DMS79 treated with DMSO at 0.1 percent for 48 hours (cell line): Measurements from ENCODE around the gene AMIGO3.
"Not testable (repeated sequence)": the region's sequence is repeated elsewhere in the genome, so short reads cannot be mapped to it uniquely, and the experiment has no call there.

Experiments used
- DNase-seq: peaks from one replicate; lab custom pipeline; 2025; lab: John Stamatoyannopoulos, UW

Gene AMIGO3

GRCh38 chr3:49709852-49710251 is 9.6 kb downstream of the AMIGO3 start:
- DNase-seq: no peak

DNA sequence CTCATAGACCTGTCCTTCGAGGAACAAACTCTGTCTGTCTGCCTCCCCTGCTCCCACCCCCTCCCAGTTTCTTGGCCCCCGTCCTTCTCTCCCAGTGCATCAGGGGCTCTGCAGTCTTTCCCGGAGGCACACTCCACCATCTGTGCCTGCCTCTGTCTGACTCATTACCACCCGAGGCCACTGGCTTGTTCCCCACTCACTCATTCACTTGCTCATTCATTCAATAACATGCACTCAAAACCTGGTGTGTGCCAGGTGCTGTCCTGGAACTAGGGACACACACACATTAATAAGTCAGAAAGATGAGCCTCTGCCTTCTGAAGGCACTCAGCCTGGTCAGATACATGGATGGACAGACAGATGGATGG is 12.4 kb downstream of the AMIGO3 start:
- no peak for DNase-seq

DNA sequence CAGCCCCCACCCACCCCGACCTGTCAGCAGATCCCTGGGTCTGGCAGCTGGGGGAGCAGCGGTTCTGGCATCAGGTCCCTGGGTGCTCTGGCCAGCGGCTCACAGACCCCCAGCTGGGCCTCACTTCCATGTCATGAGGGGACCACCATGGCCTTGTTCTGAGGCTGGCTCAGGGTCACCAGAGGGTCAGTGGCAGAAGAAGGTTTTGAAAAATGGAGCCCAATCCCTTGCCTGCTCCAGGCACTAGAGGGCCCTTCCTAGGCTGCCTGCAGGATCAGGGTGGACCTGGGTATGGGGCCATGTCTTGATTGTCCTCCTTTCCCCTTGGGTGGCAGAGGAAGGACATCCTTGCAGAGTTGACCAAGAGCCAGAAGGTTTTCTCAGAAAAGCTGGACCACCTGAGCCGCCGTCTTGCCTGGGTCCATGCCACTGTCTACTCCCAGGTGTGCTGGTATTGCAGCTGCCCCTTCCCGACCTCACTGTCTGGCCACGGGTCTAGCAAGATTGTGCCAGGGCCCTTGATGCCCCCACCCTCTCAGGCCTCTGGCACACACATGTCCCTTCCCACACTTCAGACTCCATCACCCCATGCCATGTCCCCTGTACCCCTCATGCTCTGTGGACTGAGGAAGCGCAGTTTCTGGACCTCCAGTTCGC is 12.9 kb downstream of the AMIGO3 start:
- DNase-seq: no peak

DNA sequence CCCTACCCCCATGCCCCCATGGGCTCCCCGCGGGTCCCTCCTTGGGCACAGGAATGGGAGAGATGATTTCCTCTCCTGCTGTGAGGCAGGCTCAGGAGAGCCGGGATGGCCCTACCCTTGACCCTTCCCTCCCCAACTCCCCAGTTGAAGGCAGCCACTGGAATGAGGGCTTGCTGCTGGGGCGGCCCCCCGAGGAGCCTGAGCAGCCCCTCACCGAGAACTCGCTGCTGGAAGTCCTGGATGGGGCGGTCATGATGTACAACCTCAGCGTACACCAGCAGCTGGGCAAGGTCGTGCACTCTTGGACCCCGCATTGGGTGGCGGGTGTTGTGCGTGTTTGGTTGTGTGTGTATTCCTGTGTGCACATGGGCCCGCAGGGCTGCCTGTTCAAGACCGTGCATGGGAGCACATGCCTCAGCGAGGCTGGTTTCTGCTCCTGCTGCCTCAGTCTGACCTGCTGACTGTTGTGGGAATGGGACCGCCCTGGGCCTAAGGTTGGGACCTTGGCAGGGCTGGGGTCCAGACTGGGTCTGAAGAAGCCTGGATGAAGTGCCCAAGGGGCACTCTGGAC is 14.0 kb downstream of the AMIGO3 start:
- no peak for DNase-seq

DNA sequence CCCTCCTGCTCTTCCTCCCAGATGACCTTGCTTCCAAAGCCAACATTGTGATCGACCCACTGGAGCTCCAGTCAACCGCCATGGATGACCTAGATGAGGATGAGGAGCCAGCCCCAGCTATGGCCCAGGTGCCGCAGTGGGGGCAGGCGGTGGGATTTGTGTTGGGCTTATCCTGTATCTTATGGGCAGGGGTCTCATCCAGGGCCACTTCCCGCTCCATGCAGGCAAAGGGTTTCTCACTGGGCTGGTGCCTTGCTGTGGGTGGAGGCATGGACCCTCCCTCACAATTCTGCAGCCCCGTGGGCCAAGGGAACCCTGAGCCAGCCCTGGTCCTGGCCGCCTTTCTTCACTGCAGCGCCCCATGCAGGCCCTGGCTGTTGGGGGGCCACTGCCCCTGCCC is 14.9 kb downstream of the AMIGO3 start:
- no peak for DNase-seq

- no peak for DNase-seq
These were observed 15.5 kb downstream of the AMIGO3 start for GRCh38 chr3:49703956-49704355.

DNA sequence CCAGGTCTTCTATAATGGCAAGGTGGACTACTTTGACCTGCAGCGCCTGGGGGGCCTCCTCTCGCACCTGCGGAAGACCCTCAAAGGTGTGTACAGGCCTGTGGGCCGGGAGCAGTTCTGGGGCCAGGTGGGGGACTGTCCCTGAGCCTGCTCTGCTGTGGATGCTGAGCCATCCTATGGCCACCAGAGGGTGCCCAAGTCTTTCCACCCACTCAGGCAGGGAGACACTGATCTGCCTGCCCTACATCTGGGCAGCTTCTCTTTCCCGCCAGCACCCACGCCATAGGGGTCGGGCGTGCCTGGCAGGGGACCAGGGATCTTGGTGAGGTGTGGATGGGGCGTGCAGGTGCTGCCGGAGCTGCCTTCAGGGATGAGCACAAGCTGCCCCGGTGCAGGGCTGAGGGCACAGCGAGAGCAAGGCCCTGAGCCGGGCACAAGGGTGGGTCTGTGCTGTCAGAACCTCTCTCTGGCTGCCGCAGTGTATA is 16.0 kb downstream of the AMIGO3 start:
- DNase-seq: peak; percentile 17

- no peak for DNase-seq
These were observed 16.8 kb downstream of the AMIGO3 start for GRCh38 chr3:49702672-49703071.

DNA sequence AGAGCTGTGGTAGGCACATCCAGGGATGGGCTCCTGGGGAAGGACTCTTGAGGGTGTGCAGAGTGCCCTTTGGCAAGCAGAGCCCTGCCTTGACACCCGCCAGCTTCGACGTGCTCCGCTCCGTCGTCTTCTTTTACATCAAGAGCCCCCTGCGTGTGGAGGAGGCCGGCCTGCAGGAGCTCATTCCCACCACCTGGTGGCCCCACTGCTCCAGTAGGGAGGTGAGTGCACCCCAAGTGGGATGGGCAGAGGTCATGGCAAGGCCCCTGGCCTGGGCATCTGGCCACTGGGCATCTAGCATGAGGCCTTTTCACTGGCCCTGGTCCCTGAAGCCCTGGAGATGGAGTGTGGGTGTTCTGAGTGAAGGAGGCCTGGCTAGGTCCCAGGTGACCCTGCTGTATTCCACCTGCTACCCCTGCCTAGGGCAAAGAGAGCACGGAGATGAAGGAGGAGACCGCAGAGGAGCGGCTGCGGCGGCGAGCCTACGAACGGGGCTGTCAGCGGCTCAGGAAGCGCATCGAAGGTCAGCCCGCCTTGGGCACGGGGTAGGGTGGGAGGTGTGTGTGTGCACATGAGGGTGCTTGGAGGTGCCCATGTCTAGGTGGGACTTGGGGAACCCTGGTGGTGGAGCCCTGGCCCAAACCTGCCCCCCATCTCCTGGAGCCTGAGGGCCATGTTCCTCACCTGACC is 18.0 kb downstream of the AMIGO3 start:
- DNase-seq: no peak

DNA sequence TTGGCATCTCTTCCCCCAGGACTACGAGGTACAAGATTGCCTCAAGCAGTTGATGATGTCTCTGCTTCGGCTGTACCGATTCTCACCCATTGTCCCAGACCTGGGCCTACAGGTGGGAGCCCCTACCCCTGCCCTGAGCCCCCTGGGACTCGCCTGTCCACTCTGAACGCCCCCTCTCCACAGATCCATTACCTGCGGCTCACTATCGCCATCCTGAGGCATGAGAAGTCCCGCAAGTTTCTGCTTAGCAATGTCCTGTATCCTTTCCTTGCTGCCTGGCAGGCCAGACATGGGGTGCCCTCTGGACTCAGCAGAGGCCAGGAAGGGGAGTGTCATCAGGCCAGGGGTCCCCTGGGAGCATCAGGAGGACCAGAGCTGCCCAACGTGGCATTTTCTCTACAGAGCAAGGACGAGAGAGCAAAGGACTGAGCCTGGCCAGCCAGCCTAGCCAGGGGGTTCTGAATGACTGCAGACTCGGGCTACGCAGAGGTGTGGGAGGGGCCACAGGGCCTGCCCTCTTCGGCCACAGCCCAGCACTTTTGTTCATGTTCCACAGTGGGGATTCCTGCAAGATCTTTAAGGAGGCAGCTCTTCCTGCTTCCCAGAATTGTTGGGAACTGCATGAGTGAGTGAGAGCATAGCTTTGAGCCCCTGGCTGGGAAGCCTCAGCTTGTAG is 18.9 kb downstream of the AMIGO3 start:
- no peak for DNase-seq

- DNase-seq: no peak
These were observed 19.5 kb downstream of the AMIGO3 start for GRCh38 chr3:49700014-49700413.

GRCh38 chr3:49699281-49699979 is 20.1 kb downstream of the AMIGO3 start:
- DNase-seq: no peak

DNA sequence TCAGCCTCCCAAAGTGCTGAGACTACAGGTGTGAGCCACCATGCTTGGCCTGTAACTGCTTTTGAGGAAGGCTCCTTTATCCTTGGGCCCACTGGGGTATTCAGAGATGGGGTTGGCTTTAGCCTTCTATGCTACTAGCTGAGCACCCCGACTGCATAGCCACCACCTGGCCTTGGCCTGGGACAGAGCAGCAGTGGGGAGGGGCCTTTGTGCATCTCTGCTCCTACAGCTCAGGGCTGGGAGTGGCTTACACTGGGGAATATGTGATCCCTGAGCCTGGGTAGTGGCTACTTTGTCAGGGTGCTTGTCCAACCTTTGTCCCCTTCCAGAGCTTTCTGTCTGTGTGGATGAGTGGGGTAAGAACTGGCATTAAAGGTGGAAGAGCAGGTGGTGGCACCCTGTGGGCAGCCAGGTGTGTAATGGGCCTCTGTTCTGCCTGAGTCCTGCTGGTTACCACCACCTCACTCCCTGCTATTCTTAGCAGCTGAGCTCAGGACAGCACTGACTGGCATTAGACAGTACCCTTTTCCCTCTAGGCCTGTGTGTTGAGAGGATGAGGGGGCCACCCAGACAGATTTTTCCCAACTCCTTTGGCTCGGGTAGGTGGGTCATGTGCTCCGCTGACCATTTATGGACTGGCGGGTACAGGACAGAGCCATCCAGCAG is 24.0 kb downstream of the AMIGO3 start:
- DNase-seq: not testable (repeated sequence)

DNA sequence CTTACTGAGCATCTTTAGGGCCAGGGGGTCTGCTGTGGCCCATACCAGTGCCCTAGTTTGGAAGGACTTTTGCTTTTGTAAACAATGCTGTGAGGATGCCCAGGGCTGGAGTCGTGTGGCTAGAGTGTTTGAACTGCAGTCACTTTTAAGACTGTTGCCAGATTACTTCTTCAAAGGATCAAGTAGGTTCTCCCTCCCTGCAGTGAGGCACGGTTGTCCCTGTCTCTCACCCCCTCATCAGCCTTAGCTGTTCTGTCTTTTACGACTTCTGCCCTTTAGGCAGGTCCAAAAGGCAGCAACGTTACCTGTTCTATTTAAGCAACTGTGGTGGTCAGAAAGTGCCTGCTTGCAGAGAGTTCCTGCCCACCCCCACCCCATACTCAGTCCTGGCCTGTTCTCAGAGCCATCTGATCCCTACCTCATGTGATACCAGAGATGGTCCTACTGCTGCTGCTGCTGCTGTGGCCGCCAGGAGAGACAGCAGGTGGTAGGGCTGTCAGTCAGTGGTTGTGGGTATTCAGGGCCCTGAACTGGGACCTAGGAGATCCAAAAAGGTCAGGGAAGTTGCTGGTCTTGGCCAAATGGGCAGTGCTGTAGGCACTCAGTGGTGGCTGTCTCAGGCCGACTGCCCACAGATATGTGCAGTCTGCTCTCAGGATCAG is 24.9 kb downstream of the AMIGO3 start:
- not testable (repeated sequence) for DNase-seq

DNA sequence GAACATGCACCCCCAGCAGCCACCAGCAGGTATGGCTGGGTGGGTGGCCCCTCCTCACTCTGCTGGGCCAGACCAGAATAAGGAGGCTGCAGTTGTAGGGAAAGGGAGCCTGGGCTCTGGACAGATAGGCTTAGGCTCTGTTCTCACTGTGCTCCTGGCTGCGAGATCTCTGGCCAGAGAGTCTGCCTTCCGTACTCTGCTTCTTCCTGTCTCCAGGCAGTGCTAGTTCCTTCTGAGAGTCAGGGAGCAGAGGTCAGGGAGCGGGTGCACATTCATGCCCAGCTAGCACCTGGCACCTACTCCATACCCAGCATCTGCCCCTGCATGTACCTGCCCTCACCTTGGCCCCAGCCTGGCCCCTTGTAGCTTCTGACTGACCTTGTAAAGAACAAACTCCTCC is 28.0 kb downstream of the AMIGO3 start:
- not testable (repeated sequence) for DNase-seq

DNA sequence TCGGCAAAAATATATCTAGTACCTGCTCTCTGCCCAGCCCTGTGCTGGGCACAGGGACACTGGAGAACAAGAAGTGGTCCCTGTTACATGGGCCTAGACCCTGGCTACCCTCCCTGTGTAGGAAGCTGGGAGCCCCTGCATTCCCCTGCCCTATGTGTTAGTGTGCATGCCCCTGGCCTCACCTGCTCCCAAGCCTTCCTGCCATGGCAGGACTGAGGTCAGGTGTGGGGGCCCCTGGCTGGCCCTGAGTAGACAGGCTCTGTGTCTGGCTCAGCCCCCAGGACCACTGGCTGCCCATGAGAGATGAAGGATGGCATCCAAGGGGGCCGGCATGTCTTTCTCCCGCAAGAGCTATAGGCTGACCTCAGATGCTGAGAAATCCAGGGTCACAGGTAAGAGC is 28.6 kb downstream of the AMIGO3 start:
- DNase-seq: not testable (repeated sequence)

DNA sequence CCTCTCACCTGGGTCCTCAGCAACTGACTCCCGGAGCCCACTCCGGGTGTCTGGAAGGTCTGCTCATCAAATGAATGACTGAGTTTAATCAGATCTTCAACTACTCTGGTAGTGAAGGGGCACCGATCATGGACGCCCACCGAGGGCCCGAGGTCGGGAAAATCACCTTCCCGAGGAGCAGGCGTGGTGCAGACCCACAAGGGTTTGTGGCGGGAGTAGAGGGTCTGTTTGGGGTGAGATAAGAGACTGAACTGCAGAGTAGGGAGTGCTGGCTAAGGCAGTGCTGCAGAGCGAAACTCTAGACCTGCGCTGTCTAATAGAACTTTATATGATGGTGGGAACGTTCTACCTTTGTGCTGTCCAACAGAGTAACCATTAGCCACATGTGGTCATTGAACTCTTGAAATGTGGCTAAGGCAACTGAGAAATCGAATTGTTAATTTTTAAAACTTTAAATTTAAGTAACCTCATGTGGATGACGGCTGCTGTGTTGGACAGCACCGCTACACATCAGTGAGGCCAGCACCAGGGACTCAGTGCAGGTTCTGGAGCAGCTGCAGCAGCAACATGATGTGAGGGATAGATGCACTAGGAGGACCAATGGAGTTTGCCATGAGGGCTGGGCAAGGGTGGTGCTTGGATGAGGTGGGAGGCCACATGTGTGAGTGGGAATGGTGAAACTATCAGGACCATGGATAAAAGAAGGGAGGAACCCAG is 29.4 kb downstream of the AMIGO3 start:
- not testable (repeated sequence) for DNase-seq

DNA sequence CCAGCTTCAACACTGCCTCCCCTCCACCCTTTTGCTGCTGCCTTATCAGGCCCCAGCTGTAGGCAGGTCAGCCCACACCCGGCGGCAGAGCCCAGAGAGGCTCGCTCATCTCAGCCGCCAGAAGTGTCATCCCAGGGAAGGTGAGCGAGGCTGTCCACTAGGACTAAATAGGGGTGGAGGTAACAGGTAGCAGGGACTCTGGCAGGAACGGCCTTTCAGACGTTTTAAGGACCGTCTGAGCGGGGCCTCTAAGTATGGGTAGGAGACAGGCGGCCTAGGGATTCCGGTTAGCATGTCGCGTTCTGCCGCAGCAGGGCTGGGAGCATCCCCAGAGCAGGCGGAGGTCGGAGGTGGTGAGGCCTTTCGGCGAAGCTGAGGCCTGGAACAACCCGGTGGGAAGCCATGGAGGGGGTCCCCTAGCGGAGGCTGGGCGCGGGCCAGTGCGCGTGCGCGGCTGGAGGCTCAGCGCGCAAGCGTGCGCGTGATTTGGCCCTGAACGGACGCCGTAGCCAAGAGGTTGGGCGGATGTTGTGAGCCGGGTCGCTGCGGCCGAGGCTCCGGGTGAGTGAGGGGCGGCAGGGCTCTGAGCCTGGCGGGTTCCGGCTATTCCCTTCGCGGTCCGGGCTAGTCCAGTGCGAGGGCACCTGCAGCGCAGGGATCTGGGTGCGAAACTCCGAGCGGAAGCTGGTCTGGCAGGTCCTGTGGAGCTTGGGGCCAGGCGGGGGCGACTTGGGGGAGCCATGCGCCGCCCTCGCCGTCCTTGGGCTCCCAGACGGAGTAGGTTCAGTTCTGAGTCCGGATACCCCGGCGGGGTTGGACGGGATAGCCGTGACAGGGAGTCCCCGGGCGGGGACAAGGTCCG is 30.2 kb downstream of the AMIGO3 start, which contains the start of the genes MST1 and RNF123:
Gene MST1, minus strand, starts transcription at position 429 of the 862 bp plus-strand sequence. CDS start 783 bp downstream, outside the sequence.
Gene RNF123, plus strand, starts transcription at position 512 of the 862 bp plus-strand sequence. CDS start 1,609 bp downstream, outside the sequence.
- DNase-seq: no peak
